Measurements from ENCODE around the gene GOLGA8G.
"Not testable (repeated sequence)": the region's sequence is repeated elsewhere in the genome, so short reads cannot be mapped to it uniquely, and the experiment has no call there.

The GOLGA8G gene, protein sequence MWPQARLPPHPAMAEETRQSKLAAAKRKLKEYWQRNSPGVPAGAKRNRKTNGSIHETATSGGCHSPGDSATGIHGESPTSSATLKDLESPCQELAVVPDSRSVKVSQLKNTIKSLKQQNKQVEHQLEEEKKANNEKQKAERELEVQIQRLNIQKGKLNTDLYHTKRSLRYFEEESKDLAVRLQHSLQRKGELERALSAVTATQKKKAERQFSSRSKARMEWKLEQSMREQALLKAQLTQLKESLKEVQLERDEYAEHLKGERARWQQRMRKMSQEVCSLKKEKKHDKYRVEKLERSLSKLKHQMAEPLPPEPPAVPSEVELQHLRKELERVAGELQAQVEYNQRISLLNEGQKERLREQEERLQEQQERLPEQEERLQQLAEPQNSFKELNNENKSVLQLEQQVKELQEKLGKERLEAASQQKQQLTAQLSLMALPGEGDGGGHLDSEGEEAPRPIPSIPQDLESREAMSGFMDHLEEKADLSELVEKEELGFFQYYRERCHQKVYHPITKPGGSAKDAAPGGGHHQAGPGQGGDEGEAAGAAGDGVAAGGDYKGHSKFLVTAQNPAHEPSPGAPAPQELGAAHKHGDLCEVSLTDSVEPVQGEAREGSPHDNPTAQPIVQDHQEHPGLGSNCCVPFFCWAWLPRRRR

DNA sequence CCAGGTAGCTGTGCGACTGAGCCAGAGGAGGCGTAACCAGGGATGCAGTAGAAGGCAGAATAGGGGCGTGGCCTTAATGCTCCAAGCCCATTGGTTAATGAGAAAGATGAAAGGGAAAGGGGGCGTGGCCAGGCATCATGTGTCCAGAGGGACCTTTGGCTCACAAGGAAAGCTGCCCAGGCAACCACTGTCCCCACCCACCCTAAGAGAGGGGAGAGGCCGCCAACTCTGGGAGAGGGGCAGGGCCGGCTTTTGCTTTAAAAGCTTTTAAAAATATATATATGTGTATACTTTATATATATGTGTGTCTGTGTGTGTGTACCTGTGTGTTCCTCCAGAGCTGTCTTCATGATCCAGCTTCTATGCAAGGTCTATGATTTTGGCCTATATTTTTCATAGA is at the start of gene GOLGA8G:
GOLGA8G (minus strand) TSS at position 18 of the 400 bp plus-strand sequence. CDS start 62 bp downstream, outside the sequence.
- H3K4me3 ChIP-seq, H3K27ac ChIP-seq: not testable (repeated sequence)

DNA sequence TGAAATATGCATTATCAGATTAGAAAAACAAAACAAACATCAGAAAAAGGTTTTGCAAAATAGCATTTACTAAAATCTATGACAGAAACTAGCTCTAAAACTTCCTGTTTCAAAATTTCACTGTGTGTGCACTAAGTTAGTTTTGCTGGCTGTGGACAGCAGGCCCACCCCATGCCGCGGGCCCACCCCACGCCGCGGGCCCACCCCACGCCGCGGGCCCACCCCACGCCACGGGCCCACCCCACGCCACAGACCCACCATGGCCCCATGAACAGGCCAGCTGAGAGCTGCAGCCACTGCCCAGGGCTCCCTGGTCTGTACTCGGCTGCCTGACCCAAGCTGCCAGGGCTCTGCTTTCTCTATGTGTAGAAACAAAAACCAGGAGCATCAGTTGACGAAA is 40.6 kb upstream of the GOLGA8G start:
- H3K27ac ChIP-seq, H3K4me3 ChIP-seq: not testable (repeated sequence)

DNA sequence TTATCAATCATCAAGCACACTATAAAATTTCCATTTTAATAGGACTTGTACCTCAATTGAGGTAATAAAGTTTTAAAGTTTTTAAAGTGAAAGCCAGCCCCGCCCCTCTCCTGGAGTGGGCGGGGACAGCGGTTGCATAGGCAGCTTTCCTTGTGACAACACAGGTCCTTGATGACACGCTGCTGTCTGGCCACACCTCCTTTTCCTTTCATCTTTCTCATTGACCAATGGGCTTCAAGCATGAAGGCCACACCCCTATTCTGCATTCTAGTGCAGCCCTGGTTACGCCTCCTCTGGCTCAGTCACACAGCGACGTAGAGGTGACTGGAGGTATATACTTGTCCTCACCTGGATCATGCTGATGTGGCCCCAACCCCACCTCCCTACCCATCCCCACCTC is 20.5 kb upstream of the GOLGA8G start, which contains the start of gene GOLGA6L25:
GOLGA6L25 (plus strand) TSS at position 301 of the 400 bp plus-strand sequence; CDS start at position 362, 61 bp downstream.
- not testable (repeated sequence) for H3K4me3 ChIP-seq, H3K27ac ChIP-seq

DNA sequence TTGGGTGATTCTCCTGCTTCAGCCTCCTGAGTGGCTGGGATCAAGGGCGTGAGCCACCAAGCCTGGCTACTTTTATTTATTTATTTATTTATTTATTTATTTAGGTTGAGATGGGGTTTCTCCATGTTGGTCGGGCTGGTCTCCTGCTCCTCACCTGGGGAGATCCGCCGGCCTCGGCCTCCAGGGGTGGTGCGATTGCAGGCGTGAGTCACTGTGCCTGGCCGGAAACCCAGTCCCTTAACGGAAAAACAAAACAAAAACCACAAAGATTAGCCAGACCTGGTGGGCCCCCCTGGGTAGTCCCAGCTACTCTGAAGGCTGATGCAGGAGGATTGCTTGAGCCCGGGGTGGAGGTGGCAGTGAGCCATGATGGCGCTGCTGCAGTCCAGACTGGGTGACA is 17.6 kb downstream of the GOLGA8G start:
- H3K4me3 ChIP-seq, H3K27ac ChIP-seq: not testable (repeated sequence)

DNA sequence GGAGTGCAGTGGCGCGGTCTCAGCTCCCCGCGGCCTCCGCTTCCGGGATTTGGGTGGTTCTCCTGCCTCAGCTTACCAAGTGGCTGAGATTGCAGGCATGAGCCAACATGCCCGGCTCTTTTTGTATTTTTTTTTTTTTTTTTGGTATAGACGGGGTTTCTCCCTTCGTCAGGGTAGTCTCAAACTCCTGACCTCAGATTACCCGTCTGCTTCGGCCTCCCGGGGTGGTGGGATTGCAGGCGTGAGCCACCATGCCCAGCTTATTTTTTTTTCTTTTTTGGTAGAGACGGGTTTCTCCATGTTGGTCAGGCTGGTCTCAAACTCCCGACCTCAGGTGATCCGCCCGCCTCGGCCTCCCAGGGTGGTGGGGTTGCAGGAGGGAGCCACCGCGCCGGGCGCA is 18.6 kb downstream of the GOLGA8G start:
- not testable (repeated sequence) for H3K4me3 ChIP-seq, H3K27ac ChIP-seq

DNA sequence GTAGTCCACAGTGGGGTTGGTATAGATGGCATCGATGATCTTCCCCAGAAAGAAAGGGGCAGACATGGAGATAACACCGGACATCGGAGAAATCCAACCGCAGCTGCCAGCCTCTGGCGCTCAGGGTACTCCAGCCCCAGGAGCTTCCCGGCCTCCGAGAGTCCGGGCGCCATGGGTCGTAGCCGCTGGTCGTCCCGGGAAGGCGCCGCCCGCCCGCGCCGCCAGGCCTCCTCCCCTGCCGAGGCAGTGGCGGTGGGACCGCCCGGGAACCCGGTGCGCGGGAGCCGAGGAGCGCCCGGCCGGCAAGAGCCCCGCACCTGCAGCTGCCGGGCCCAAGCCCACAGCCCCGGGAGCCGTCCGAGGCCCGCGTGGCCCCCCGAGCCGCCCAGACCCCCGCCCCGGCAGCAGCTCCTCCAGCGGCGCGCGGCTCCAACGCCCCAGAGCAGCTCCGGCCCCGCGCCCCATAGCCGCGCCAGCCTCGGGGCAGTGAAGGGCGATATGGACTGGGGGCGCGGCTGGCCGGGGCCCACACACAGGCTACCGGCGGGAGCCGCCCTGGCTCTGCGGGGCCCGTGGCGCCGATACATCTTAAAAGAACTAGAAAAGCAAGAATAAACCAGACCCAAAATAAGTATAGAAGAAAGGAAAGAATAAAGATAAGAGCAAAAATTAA is 24.4 kb downstream of the GOLGA8G start:
- H3K27ac ChIP-seq, H3K4me3 ChIP-seq: not testable (repeated sequence)

DNA sequence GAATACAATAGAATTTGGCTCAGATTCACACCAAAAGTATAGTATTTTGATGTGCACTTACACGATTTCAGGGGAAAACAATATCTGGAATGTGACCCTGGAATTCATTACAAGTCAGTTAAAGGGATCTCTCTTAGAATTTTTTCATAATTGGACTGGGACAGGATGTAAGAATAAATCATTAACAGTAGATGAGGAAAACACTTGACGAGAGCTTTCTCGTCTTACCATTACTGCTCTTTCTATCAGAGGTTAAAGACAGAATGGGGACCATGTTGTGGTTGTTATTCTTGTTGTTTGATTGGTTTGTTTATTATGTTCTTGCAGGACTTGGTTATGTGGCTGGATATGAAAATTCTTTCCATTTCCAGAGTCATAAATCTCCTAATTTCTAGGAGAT is 51.4 kb downstream of the GOLGA8G start:
- H3K27ac ChIP-seq, H3K4me3 ChIP-seq: not testable (repeated sequence)
